A549 (cell line): ENCODE data around the gene KDM4B. TPM values are rescaled to one million over a fixed set of nuclear protein-coding genes. Genes with fewer than 3 reads are reported as not detected.
A peak's percentile ranks its signal among the peaks of the same experiment; 100 is the strongest.
"Not testable (repeated sequence)": the region's sequence is repeated elsewhere in the genome, so short reads cannot be mapped to it uniquely, and the experiment has no call there.

Source experiments
- ATAC-seq, 2 experiments: fragments of 200-7000 bp in 1 of 2; fragments of >200 bp in 1 of 2; cut with Nextera tagmentation in 1 of 2; cut with Tn5 transposase in 1 of 2; 3 replicates each; pipeline versions ENCODE4 v1.8.0 to v1.9.1; 2018 to 2020; ENCODE audit warnings: mild to moderate bottlenecking in 1 of 2, moderate library complexity in 1 of 2
- CTCF ChIA-PET: fragments of 300-600 bp; sonication (Branson Sonifier 250); formaldehyde crosslinking; extraction: SDS; loops from one replicate; lab custom pipeline; 2021; ENCODE audit warnings: antibody characterized with exemption, inconsistent platforms; lab: Yijun Ruan, JAX
- POLR2A ChIA-PET: fragments of 350-600 bp; formaldehyde crosslinking; extraction: SDS; loops from one replicate; lab custom pipeline; 2021; ENCODE audit warnings: antibody characterized with exemption, inconsistent platforms; lab: Yijun Ruan, JAX
- DNase-seq, 2 experiments: peaks; one replicate each; pipeline versions ENCODE4 v3.0.0 to v3.0.0-alpha.2; 2011 to 2016; ENCODE audit warnings: low read depth in 1 of 2, low spot score in 1 of 2
- FAIRE-seq: peaks from 2 replicates; lab custom pipeline; 2011; peaks lifted over from hg19 to GRCh38; lab: Jason Lieb, UNC
- H3K27ac ChIP-seq, 2 experiments: fragments of >200 bp; sonication (Bioruptor Twin); formaldehyde crosslinking; 3 replicates each; pipeline ENCODE4 v1.5.1; 2016 to 2017
- H3K4me1 ChIP-seq: fragments of >200 bp; sonication (Bioruptor Twin); formaldehyde crosslinking; 3 replicates; pipeline ENCODE4 v1.6.1; 2016
- H3K4me2 ChIP-seq: fragments of >200 bp; sonication (Bioruptor Twin); formaldehyde crosslinking; 3 replicates; pipeline ENCODE4 v1.6.1; 2016
- H3K4me3 ChIP-seq: fragments of >200 bp; sonication (Bioruptor Twin); formaldehyde crosslinking; 3 replicates; pipeline ENCODE4 v1.5.1; 2016
- H3K9me3 ChIP-seq: fragments of >200 bp; sonication (Bioruptor Twin); formaldehyde crosslinking; 3 replicates; pipeline ENCODE4 v1.6.1; 2016
- CBX8 ChIP-seq: fragments of 200-600 bp; sonication (generic); IDR thresholded peaks from 2 replicates; pipeline ENCODE4 v1.6.1; 2016
- CHD2 ChIP-seq: fragments of 150-350 bp; IDR thresholded peaks from 2 replicates; pipeline ENCODE4 v1.6.1; 2014; ENCODE audit warnings: low read length; ENCODE audit not compliant: partially characterized antibody
- EP300 ChIP-seq, 2 experiments: fragments of >200 bp; sonication (Bioruptor Twin); formaldehyde crosslinking; IDR thresholded peaks; 2 replicates in 1 of 2; 3 replicates in 1 of 2; pipeline ENCODE4 v1.6.1; 2016 to 2017
- FOSL2 ChIP-seq, 2 experiments: fragments of 450-650 bp in 1 of 2; fragments of >200 bp in 1 of 2; sonication (Bioruptor Twin) in 1 of 2; formaldehyde crosslinking; IDR thresholded peaks; 2 replicates each; pipeline versions ENCODE4 v1.5.0 to v1.6.1; 2016 to 2020; ENCODE audit warnings: mild to moderate bottlenecking in 1 of 2, moderate library complexity in 1 of 2
- GATA3 ChIP-seq: IDR thresholded peaks from 2 replicates; pipeline ENCODE4 v1.6.1; 2012; ENCODE audit warnings: borderline replicate concordance
- JUN ChIP-seq, 2 experiments: fragments of >200 bp; sonication (Bioruptor Twin); formaldehyde crosslinking; IDR thresholded peaks; 2 replicates in 1 of 2; 3 replicates in 1 of 2; pipeline ENCODE4 v1.6.1; 2016 to 2017
- KDM5A ChIP-seq: fragments of 200-600 bp; sonication (generic); IDR thresholded peaks from 2 replicates; pipeline ENCODE4 v1.6.1; 2016; ENCODE audit warnings: antibody characterized with exemption, mild to moderate bottlenecking
- NFE2L2 ChIP-seq: fragments of 150-350 bp; conservative IDR thresholded peaks from 2 replicates; pipeline ENCODE4 v1.6.1; 2014; ENCODE audit warnings: low read length
- POLR2A ChIP-seq: IDR thresholded peaks from 2 replicates; pipeline ENCODE4 v1.6.1; 2012; ENCODE audit warnings: mild to moderate bottlenecking, low read length
- POLR2AphosphoS2 ChIP-seq: conservative IDR thresholded peaks from 2 replicates; pipeline ENCODE4 v1.6.1; 2012; ENCODE audit warnings: low read length, improper control_type of control experiment, inconsistent platforms
- RAD21 ChIP-seq, 2 experiments: fragments of >200 bp in 1 of 2; sonication (Bioruptor Twin) in 1 of 2; formaldehyde crosslinking in 1 of 2; IDR thresholded peaks in 1 of 2; conservative IDR thresholded peaks in 1 of 2; 2 replicates in 1 of 2; 3 replicates in 1 of 2; pipeline ENCODE4 v1.6.1; 2012 to 2018; ENCODE audit warnings: inconsistent platforms in 1 of 2
- RFX5 ChIP-seq: fragments of 450-650 bp; IDR thresholded peaks from 2 replicates; pipeline ENCODE4 v1.7.1; 2014; ENCODE audit warnings: antibody characterized with exemption, mild to moderate bottlenecking, moderate library complexity
- SMC3 ChIP-seq: fragments of >200 bp; sonication (Bioruptor Twin); formaldehyde crosslinking; IDR thresholded peaks from 3 replicates; pipeline ENCODE4 v1.6.1; 2018; ENCODE audit warnings: inconsistent platforms
- TP53 ChIP-seq: fragments of 250-450 bp; sonication (Bioruptor Pico); IDR thresholded peaks from 2 replicates; pipeline ENCODE4 v1.5.0; 2021; ENCODE audit warnings: mild to moderate bottlenecking, moderate library complexity
- USF2 ChIP-seq: fragments of 450-650 bp; IDR thresholded peaks from 2 replicates; pipeline ENCODE4 v1.6.1; 2014; ENCODE audit warnings: antibody characterized with exemption
- ZNF302 ChIP-seq: fragments of 250-450 bp; sonication (Bioruptor Pico); IDR thresholded peaks from 2 replicates; pipeline ENCODE4 v1.9.0; 2021; ENCODE audit warnings: inconsistent platforms, mild to moderate bottlenecking, moderate library complexity
- WGBS: methylation state at CpG from one replicate; pipeline ENCODE4 v1.1.6; 2017; ENCODE audit errors: missing lambda C conversion rate; 5-methylcytosine and 5-hydroxymethylcytosine counted together
- polyA plus RNA-seq, 4 experiments: library from polyadenylated mRNA; depleted of rRNA in 3 of 4; stranded (reverse); fragments of >200 nt; fragmentation: RNase III in 1 of 4; extraction: RNeasy Plus Mini Kit Qiagen cat#74134 plus additional on column Dnase treatment in 1 of 4; gene quantifications; 2 replicates in 3 of 4; 3 replicates in 1 of 4; pipeline ENCODE4 v1.2.3, GENCODE V29; 2011 to 2017
- TF ChIP-seq, protein P1 (sequence below): fragments of 150-350 bp; IDR thresholded peaks from 2 replicates; pipeline ENCODE4 v1.6.1; 2014; ENCODE audit warnings: low read depth, mild to moderate bottlenecking, low read length
- TF ChIP-seq, protein P2 (sequence below): fragments of 200-600 bp; sonication (generic); IDR thresholded peaks from 2 replicates; pipeline ENCODE4 v1.6.1; 2016; ENCODE audit warnings: antibody characterized with exemption, mild to moderate bottlenecking, moderate library complexity

KDM4B gene
- polyA plus RNA-seq, 2 of the 4 experiments (the other 2 are of a cell fraction) = 3.0 to 4.6 TPM

DNA sequence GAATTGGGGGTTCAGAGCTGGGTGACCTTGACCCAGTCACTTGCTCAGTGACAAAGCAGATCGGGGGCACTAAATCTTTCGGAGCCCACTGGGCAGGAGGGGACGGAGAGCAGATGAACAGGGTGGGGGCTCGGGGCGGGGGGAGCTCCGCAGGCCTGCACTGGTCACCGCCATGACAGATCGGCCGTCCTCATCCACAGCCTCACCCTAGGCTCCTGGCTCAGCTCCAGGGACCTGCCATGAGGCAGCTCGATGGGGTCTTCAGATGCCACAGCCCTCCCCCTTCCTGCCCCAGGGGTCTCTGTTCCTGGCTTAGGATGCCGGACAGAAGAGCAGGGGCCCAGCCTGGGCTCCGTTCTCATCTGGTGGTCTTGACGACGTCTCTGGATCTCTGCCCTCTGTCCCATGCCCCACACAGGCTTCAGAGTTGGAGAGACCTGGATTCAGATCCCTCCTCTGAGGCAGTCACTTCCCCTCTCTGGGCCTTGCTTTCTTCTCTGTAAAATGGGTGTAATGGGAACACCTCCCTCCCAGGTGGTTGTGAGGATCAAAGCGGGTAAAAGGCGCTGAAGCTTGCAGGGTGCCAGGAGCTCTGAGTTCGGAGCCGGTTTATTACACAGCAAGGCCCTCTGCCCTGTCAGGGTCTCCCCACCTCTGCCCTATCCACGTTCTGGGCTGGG, 3.0 kb downstream of the KDM4B start (continued):
- TF ChIP-seq TP53 (CRISPR knock-in tag) = no peak
- TF ChIP-seq KDM5A = no peak

- FAIRE-seq = no peak
- whole genome bisulfite sequencing = 53% methylated on average over 10 of the region's 12 CpGs
- Histone ChIP-seq H3K27ac (peak overlapping the region; percentile 70 to 95), H3K4me2 (peak overlapping the region; percentile 100), H3K9me3 (no peaks in the 10 kb centered on the region), H3K4me1 (peaks cover 55% of the 10 kb centered on the region), H3K4me3 (no peak overlapping the region)
- TF ChIP-seq FOSL2 (IDR thresholded peaks at IDR 0.05) (no peak), FOSL2 (CRISPR knock-in tag; IDR thresholded peaks at IDR 0.05) (0 out of 2 replicates have a peak, but pooled peaks have one; percentile 37), POLR2A (no peak)
- ChIA-PET POLR2A (no interaction called here), CTCF (interaction anchor here (1.0 to 1.9 kb wide), 5 partner anchors 13 to 165 kb away, joined by 3 to 10 read pairs (median 4); no protein-coding TSS in a partner anchor)
- DNase-seq = peak in 1 of 2 experiments; percentile 32
- no peak for ATAC-seq
Measured at GRCh38 chr19:4972509-4973230, 3.8 kb downstream of the KDM4B start.

DNA sequence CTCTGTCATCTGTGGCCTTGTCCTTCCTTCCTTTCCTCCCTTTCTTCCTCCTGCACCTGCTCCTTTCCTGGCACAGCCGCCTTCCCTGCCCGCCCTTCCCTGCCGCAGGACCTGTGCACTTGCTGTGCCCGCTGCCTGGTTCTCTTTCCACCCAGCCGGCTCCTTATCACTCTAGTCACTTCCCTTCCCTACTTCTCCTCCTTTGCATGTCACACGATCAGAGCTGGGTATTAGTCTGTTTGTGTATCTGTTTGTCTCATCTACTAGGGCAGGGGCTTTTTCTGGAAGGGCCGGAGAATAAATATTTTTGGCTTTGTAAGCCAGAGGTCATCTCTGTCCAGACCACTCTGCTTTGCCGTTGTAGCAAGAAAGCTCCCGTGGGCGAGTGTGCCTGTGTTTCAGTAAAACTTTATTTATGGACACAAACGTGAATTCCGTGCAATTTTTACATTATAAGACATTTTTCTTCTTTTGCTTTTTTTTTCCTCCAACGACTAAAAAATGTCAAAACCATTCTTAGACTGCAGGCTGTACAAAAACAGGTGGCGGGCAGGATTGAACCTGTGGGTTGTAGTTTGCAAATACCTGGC, 6.1 kb downstream of the KDM4B start:
- no peak overlapping the region for H3K4me3 ChIP-seq
- DNase-seq (no peak), ATAC-seq (no peak), FAIRE-seq (no peak)
- H3K4me2 ChIP-seq = no peak overlapping the region
- H3K27ac ChIP-seq = no peak overlapping the region
- no peaks in the 10 kb centered on the region for H3K9me3 ChIP-seq
- TF ChIP-seq GATA3 (no peak), POLR2AphosphoS2 (no peak), RFX5 (no peak), ZNF302 (CRISPR knock-in tag) (no peak), NFE2L2 (no peak), JUN (IDR thresholded peaks at IDR 0.05) (no peak), EP300 (IDR thresholded peaks at IDR 0.05) (no peak), CBX8 (no peak), CHD2 (no peak), USF2 (no peak), FOSL2 (IDR thresholded peaks at IDR 0.05) (no peak), FOSL2 (CRISPR knock-in tag; IDR thresholded peaks at IDR 0.05) (no peak), RAD21 (conservative IDR thresholded peaks at IDR 0.05 in 1 of 2, IDR thresholded peaks at IDR 0.05 in 1 of 2) (no peak), SMC3 (no peak)
- TF ChIP-seq, protein P1, sequence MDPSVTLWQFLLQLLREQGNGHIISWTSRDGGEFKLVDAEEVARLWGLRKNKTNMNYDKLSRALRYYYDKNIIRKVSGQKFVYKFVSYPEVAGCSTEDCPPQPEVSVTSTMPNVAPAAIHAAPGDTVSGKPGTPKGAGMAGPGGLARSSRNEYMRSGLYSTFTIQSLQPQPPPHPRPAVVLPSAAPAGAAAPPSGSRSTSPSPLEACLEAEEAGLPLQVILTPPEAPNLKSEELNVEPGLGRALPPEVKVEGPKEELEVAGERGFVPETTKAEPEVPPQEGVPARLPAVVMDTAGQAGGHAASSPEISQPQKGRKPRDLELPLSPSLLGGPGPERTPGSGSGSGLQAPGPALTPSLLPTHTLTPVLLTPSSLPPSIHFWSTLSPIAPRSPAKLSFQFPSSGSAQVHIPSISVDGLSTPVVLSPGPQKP = no peak
- TF ChIP-seq, protein P2, sequence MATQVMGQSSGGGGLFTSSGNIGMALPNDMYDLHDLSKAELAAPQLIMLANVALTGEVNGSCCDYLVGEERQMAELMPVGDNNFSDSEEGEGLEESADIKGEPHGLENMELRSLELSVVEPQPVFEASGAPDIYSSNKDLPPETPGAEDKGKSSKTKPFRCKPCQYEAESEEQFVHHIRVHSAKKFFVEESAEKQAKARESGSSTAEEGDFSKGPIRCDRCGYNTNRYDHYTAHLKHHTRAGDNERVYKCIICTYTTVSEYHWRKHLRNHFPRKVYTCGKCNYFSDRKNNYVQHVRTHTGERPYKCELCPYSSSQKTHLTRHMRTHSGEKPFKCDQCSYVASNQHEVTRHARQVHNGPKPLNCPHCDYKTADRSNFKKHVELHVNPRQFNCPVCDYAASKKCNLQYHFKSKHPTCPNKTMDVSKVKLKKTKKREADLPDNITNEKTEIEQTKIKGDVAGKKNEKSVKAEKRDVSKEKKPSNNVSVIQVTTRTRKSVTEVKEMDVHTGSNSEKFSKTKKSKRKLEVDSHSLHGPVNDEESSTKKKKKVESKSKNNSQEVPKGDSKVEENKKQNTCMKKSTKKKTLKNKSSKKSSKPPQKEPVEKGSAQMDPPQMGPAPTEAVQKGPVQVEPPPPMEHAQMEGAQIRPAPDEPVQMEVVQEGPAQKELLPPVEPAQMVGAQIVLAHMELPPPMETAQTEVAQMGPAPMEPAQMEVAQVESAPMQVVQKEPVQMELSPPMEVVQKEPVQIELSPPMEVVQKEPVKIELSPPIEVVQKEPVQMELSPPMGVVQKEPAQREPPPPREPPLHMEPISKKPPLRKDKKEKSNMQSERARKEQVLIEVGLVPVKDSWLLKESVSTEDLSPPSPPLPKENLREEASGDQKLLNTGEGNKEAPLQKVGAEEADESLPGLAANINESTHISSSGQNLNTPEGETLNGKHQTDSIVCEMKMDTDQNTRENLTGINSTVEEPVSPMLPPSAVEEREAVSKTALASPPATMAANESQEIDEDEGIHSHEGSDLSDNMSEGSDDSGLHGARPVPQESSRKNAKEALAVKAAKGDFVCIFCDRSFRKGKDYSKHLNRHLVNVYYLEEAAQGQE = no peak
- TF ChIP-seq, all 56 proteins: peak for 0
- 89% methylated on average over 14 of the region's 14 CpGs for WGBS
- ChIA-PET CTCF (interaction anchor here (1.3 kb wide), 1 partner anchor 63 kb away, joined by 4 read pairs; no protein-coding TSS in a partner anchor), POLR2A (no interaction called here)
- peaks cover 59% of the 10 kb centered on the region for H3K4me1 ChIP-seq

DNA sequence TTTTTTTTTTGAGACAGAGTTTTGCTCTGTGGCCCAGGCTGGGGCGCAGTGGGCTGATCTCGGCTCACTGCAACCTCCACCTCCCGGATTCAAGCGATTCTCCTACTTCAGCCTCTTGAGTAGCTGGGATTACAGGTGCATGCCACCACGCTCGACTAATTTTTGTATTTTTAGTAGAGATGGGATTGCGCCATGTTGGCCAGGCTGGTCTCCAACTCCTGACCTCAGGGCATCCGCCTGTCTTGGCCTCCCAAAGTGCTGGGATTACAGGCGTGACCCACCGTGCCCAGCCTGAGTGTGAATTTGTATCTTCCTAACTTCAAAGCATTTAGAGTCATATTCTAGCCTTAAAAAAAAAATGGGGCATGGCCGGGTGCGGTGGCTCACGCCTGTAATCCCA, 6.7 kb downstream of the KDM4B start:
- ATAC-seq, POLR2A ChIA-PET, H3K9me3 ChIP-seq, H3K4me3 ChIP-seq, DNase-seq, FAIRE-seq, H3K4me2 ChIP-seq: not testable (repeated sequence)
- CTCF ChIA-PET = interaction anchor here (1.3 kb wide), 1 partner anchor 16 kb away, joined by 4 read pairs; no protein-coding TSS in a partner anchor
- peak overlapping the region; percentile 56 to 70; a peak in 4 of 6 replicates for H3K27ac ChIP-seq
- H3K4me1 ChIP-seq = peaks cover 59% of the 10 kb centered on the region
- 94% methylated on average over 13 of the region's 13 CpGs for WGBS
